OCI-LY7 (cell line): ENCODE data around the gene ZNF423. TPM values are rescaled to one million over a fixed set of nuclear protein-coding genes. Genes with fewer than 3 reads are reported as not detected.

Experiments
- BruUV-seq: library from RNA; stranded (reverse); fragments of 400-500 nt; replicated peaks from 2 replicates; lab custom pipeline; 2021; lab: Mats Ljungman, UMichigan
- CTCF ChIA-PET: fragments of 300-600 bp; sonication (Branson Sonifier 250); formaldehyde crosslinking; loops from one replicate; lab custom pipeline; 2022; ENCODE audit warnings: antibody characterized with exemption; ENCODE audit not compliant: unreplicated experiment; lab: Charles Lee
- POLR2A ChIA-PET: fragments of 300-600 bp; sonication (Branson Sonifier 250); formaldehyde crosslinking; loops from one replicate; lab custom pipeline; 2022; ENCODE audit warnings: antibody characterized with exemption; lab: Charles Lee
- DNase-seq: peaks from one replicate; pipeline ENCODE4 v3.0.0-alpha.2; 2015; ENCODE audit warnings: low spot score
- H2AFZ ChIP-seq: fragments of 200-600 bp; sonication (generic), shearing (Covaris generic); 2 replicates; pipeline ENCODE4 v1.6.1; 2014; ENCODE audit warnings: mild to moderate bottlenecking, antibody characterized with exemption, low read length, moderate library complexity
- H3K27ac ChIP-seq: fragments of 200-600 bp; sonication (generic); 2 replicates; pipeline ENCODE4 v1.5.1; 2014; ENCODE audit warnings: mixed run types, low read depth, mild to moderate bottlenecking, moderate library complexity, low read length, inconsistent platforms; ENCODE audit not compliant: poor library complexity, severe bottlenecking
- H3K36me3 ChIP-seq: fragments of 200-600 bp; sonication (generic); 2 replicates; pipeline ENCODE4 v1.6.1; 2014; ENCODE audit warnings: mild to moderate bottlenecking, antibody characterized with exemption, low read length, moderate library complexity, mixed read lengths; ENCODE audit not compliant: insufficient read depth
- H3K4me1 ChIP-seq: fragments of 200-600 bp; sonication (generic); 2 replicates; pipeline ENCODE4 v1.5.1; 2014; ENCODE audit warnings: mild to moderate bottlenecking, low read length; ENCODE audit not compliant: insufficient read depth, poor library complexity, severe bottlenecking
- H3K4me2 ChIP-seq: fragments of 200-600 bp; sonication (generic); 2 replicates; pipeline ENCODE4 v1.6.1; 2014; ENCODE audit warnings: mild to moderate bottlenecking, low read length
- H3K4me3 ChIP-seq: fragments of 200-600 bp; sonication (generic); 2 replicates; pipeline ENCODE4 v1.5.1; 2014; ENCODE audit warnings: mild to moderate bottlenecking, low read depth, low read length; ENCODE audit not compliant: poor library complexity, severe bottlenecking
- H3K79me2 ChIP-seq: fragments of 200-600 bp; sonication (generic); 2 replicates; pipeline ENCODE4 v1.6.1; 2016; ENCODE audit warnings: low read depth, mild to moderate bottlenecking, low read length, moderate library complexity, mixed read lengths; ENCODE audit not compliant: insufficient read depth
- H3K9me2 ChIP-seq: fragments of 200-600 bp; sonication (generic); 2 replicates; pipeline ENCODE4 v1.6.1; 2016; ENCODE audit warnings: mild to moderate bottlenecking, low read length, mixed read lengths; ENCODE audit not compliant: insufficient read depth
- H3K9me3 ChIP-seq: fragments of 200-600 bp; sonication (generic); 2 replicates; pipeline ENCODE4 v1.6.1; 2014; ENCODE audit warnings: mild to moderate bottlenecking, mixed run types, low read length, mixed read lengths
- H4K20me1 ChIP-seq: fragments of 200-600 bp; sonication (generic); 2 replicates; pipeline ENCODE4 v1.6.1; 2014; ENCODE audit warnings: mild to moderate bottlenecking, antibody characterized with exemption, low read length, moderate library complexity, mixed read lengths; ENCODE audit not compliant: insufficient read depth
- EZH2phosphoT487 ChIP-seq: fragments of 200-600 bp; sonication (generic); IDR thresholded peaks from 2 replicates; pipeline ENCODE4 v1.6.1; 2018; ENCODE audit warnings: low read depth, borderline replicate concordance, mild to moderate bottlenecking, mixed run types, antibody characterized with exemption, low read length, moderate library complexity, mixed read lengths
- intact Hi-C: fragments of 100-400 bp; cut with micrococcal nuclease; formaldehyde crosslinking; loops from one replicate; pipeline ENCODE4 v1.10.0; 2022; ENCODE audit not compliant: unreplicated experiment
- total RNA-seq, 2 experiments: library from RNA; depleted of rRNA in 1 of 2; stranded (reverse); fragments of >200 nt in 1 of 2; shearing (Covaris generic) in 1 of 2; gene quantifications; 2 replicates each; pipeline ENCODE4 v1.2.3, GENCODE V29; 2014 to 2022
- TF ChIP-seq, protein P1 (sequence below): fragments of 200-600 bp; sonication (generic); conservative IDR thresholded peaks from 2 replicates; pipeline ENCODE4 v1.5.1; 2014; ENCODE audit warnings: mild to moderate bottlenecking, antibody characterized with exemption, low read length, moderate library complexity, mixed read lengths

ZNF423 gene
- total RNA-seq, 2 experiments from 2014 or later, result 0.09 to 0.13 TPM

DNA sequence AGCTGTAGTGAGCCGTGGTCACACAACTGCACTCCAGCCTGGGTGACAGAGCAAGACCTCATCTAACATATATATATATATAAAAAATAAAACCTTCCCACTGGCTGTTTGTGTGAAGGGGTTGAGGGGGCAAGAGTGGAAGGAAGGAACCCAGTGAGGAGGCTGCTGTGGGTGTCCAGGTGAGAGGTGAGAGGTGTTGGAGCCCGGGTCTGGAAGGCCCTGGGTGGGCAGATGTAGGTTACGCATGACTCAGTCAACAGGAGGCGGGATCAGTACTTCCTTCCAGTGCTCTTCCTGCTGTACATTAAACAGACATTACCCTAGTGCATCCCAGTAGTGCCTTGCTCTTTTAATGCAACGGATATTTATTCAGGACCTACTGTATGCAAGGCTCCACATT, 47.0 kb upstream of the ZNF423 start:
- Histone ChIP-seq H3K27ac (no peak overlapping the region), H3K79me2 (no peaks in the 10 kb centered on the region), H3K4me3 (no peak overlapping the region), H3K9me3 (no peaks in the 10 kb centered on the region), H2AFZ (no peak overlapping the region), H3K36me3 (no peaks in the 10 kb centered on the region), H4K20me1 (no peaks in the 10 kb centered on the region), H3K9me2 (no peaks in the 10 kb centered on the region), H3K4me1 (no peaks in the 10 kb centered on the region), H3K4me2 (no peak overlapping the region)
- no TSS peak for BruUV-seq
- DNase-seq, result no peak
- TF ChIP-seq, protein P1, sequence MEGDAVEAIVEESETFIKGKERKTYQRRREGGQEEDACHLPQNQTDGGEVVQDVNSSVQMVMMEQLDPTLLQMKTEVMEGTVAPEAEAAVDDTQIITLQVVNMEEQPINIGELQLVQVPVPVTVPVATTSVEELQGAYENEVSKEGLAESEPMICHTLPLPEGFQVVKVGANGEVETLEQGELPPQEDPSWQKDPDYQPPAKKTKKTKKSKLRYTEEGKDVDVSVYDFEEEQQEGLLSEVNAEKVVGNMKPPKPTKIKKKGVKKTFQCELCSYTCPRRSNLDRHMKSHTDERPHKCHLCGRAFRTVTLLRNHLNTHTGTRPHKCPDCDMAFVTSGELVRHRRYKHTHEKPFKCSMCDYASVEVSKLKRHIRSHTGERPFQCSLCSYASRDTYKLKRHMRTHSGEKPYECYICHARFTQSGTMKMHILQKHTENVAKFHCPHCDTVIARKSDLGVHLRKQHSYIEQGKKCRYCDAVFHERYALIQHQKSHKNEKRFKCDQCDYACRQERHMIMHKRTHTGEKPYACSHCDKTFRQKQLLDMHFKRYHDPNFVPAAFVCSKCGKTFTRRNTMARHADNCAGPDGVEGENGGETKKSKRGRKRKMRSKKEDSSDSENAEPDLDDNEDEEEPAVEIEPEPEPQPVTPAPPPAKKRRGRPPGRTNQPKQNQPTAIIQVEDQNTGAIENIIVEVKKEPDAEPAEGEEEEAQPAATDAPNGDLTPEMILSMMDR, result no peak
- no peak for TF ChIP-seq EZH2phosphoT487
- intact Hi-C loops, result no loop called here
- CTCF ChIA-PET, result no interaction called here
- POLR2A ChIA-PET, result interaction anchor here (0.6 kb wide), 1 partner anchor 632 kb away, joined by 3 read pairs; no protein-coding TSS in a partner anchor

DNA sequence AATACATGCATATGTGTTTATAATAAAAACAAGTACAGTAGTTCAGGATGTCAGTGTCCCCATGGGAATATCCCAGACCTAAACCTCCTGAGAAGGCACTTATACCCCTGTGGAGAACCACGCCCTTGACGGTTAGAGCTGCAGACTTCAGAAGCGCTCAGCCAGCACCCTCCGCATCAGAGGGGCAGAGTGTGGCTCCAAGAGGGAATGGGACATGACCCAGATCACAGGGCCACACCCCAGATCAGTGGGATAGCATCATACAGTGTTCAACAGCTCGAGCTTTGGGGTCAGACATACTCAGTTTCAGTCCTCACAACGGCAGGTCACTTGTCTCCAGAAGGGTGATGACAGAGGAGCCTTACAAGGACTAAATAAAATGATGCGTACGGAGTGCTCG, 45.8 kb upstream of the ZNF423 start:
- no peak overlapping the region for H3K27ac ChIP-seq
- H3K4me3 ChIP-seq, result no peak overlapping the region
- H3K4me1 ChIP-seq, result no peaks in the 10 kb centered on the region
- no peak overlapping the region for H2AFZ ChIP-seq
- no peak overlapping the region for H3K4me2 ChIP-seq
- no TSS peak for BruUV-seq
- intact Hi-C loops, result no loop called here
- TF ChIP-seq, protein P1, result no peak
- no peak for TF ChIP-seq EZH2phosphoT487
- no peaks in the 10 kb centered on the region for H3K79me2 ChIP-seq
- no peaks in the 10 kb centered on the region for H3K9me2 ChIP-seq
- no peaks in the 10 kb centered on the region for H4K20me1 ChIP-seq
- CTCF ChIA-PET, result no interaction called here
- H3K36me3 ChIP-seq, result no peaks in the 10 kb centered on the region
- POLR2A ChIA-PET, result interaction anchor here (0.5 kb wide), 1 partner anchor 113 kb away, joined by 3 read pairs; no protein-coding TSS in a partner anchor
- no peaks in the 10 kb centered on the region for H3K9me3 ChIP-seq
- no peak for DNase-seq

DNA sequence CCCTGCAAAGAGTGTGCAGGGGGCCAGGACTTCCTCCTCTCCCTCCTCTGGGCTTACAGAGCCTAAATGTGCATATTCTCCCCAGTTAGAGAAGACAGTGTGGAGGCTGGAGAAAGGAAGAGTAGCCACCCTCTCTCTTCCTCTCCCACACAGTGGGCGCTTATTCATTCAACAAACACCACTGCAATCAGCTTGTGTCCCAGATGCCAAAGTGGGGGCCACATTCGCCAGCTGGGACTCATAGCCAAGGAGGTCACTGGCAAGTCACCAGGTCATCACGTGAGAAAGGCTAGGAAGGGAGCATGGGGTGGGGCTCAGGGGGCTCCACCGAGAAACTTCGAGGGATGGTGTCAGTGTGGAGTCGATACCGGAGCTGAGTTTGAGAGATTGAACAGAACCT, 45.0 kb upstream of the ZNF423 start:
- Histone ChIP-seq H4K20me1 (no peaks in the 10 kb centered on the region), H3K27ac (no peak overlapping the region), H3K9me3 (no peaks in the 10 kb centered on the region), H3K4me2 (no peak overlapping the region), H3K36me3 (no peaks in the 10 kb centered on the region), H2AFZ (no peak overlapping the region), H3K79me2 (no peaks in the 10 kb centered on the region), H3K9me2 (no peaks in the 10 kb centered on the region), H3K4me1 (no peaks in the 10 kb centered on the region), H3K4me3 (no peak overlapping the region)
- POLR2A ChIA-PET, result no interaction called here
- intact Hi-C loops, result no loop called here
- no TSS peak for BruUV-seq
- DNase-seq, result no peak
- CTCF ChIA-PET, result no interaction called here
- TF ChIP-seq EZH2phosphoT487, result no peak
- TF ChIP-seq, protein P1, result no peak
